SJSA1 (cell line): ENCODE results near the gene PSPC1. TPM values are rescaled to one million over a fixed set of nuclear protein-coding genes. Genes with fewer than 3 reads are reported as not detected.

ENCODE experiments used
- total RNA-seq: library from RNA; depleted of rRNA; stranded (reverse); fragments of >200 nt; shearing (Covaris generic); gene quantifications from 2 replicates; pipeline ENCODE4 v1.2.3, GENCODE V29; 2014; rRNA removed

The PSPC1 gene
- total RNA-seq, 1 experiment from 2014 or later, result 35.8 TPM

Other genes starting within 250 kb of the PSPC1 start
- not detected in 2 replicates for gene TPTE2, start 221.4 kb downstream of the PSPC1 start, total RNA-seq
- gene MPHOSPH8, start 149.3 kb downstream of the PSPC1 start, total RNA-seq, result 11.8 and 14.8 TPM in 2 replicates
- gene ZMYM5, start 80.7 kb upstream of the PSPC1 start, total RNA-seq, result 4.7 and 6.7 TPM in 2 replicates
- 22.5 and 30.4 TPM in 2 replicates for gene ZMYM2, start 175.8 kb upstream of the PSPC1 start, total RNA-seq